Inferior parietal cortex (tissue), 1 donor: ENCODE data around the gene C4orf50.
A peak's percentile ranks its signal among the peaks of the same experiment; 100 is the strongest.

Experiments
- DNase-seq: peaks from one replicate; pipeline ENCODE4 v3.0.0-alpha.2; 2016; ENCODE audit errors: extremely low spot score

Gene C4orf50

GRCh38 chr4:5890063-5890727 is 128.0 kb downstream of the C4orf50 start:
- peak; percentile 64 for DNase-seq

- DNase-seq = no peak
These were observed 129.1 kb downstream of the C4orf50 start for GRCh38 chr4:5889002-5889696.

GRCh38 chr4:5888222-5889001 is 129.8 kb downstream of the C4orf50 start:
- no peak for DNase-seq

GRCh38 chr4:5887361-5888221 is 130.6 kb downstream of the C4orf50 start:
- no peak for DNase-seq

- no peak for DNase-seq
These were observed 131.2 kb downstream of the C4orf50 start for GRCh38 chr4:5887011-5887360.

GRCh38 chr4:5885733-5886132 is 132.5 kb downstream of the C4orf50 start:
- DNase-seq = no peak

- no peak for DNase-seq
These were observed 133.4 kb downstream of the C4orf50 start for GRCh38 chr4:5884796-5885195.

- DNase-seq = no peak
These were observed 134.3 kb downstream of the C4orf50 start for GRCh38 chr4:5883916-5884315.

- DNase-seq = no peak
These were observed 135.3 kb downstream of the C4orf50 start for GRCh38 chr4:5882947-5883346.

GRCh38 chr4:5881340-5881739 is 136.9 kb downstream of the C4orf50 start:
- DNase-seq = no peak

GRCh38 chr4:5878359-5878758 is 139.9 kb downstream of the C4orf50 start:
- no peak for DNase-seq

- DNase-seq = no peak
These were observed 140.8 kb downstream of the C4orf50 start for GRCh38 chr4:5877392-5877791.

- peak; percentile 59 for DNase-seq
These were observed 143.3 kb downstream of the C4orf50 start for GRCh38 chr4:5874811-5875449.

- DNase-seq = no peak
These were observed 147.5 kb downstream of the C4orf50 start for GRCh38 chr4:5870701-5871100.

- DNase-seq = no peak
These were observed 148.1 kb downstream of the C4orf50 start for GRCh38 chr4:5869966-5870619.

- DNase-seq = no peak
These were observed 150.4 kb downstream of the C4orf50 start for GRCh38 chr4:5867866-5868265.

- no peak for DNase-seq
These were observed 151.1 kb downstream of the C4orf50 start for GRCh38 chr4:5866841-5867813.

- DNase-seq = no peak
These were observed 152.2 kb downstream of the C4orf50 start for GRCh38 chr4:5865896-5866599.
